Prostate gland (tissue), 2 donors: ENCODE measurements around the gene TLCD3B.

Source experiments
- CTCF ChIP-seq, 4 experiments: fragments of 200-600 bp in 2 of 4; fragments of 450-650 bp in 2 of 4; sonication (generic) in 2 of 4; IDR thresholded peaks; 1 replicate in 3 of 4; 2 replicates in 1 of 4; pipeline ENCODE4 v1.5.1; 2016 to 2019; ENCODE audit warnings: antibody characterized with exemption in 4 of 4, mild to moderate bottlenecking in 2 of 4, moderate library complexity in 2 of 4
- POLR2A ChIP-seq: fragments of 450-650 bp; IDR thresholded peaks from one replicate; pipeline ENCODE4 v1.6.1; 2016; ENCODE audit warnings: antibody characterized with exemption, mild to moderate bottlenecking
- POLR2AphosphoS5 ChIP-seq: sonication (generic); formaldehyde crosslinking; IDR thresholded peaks from one replicate; pipeline ENCODE4 v1.6.1; 2017; ENCODE audit warnings: antibody characterized with exemption

DNA sequence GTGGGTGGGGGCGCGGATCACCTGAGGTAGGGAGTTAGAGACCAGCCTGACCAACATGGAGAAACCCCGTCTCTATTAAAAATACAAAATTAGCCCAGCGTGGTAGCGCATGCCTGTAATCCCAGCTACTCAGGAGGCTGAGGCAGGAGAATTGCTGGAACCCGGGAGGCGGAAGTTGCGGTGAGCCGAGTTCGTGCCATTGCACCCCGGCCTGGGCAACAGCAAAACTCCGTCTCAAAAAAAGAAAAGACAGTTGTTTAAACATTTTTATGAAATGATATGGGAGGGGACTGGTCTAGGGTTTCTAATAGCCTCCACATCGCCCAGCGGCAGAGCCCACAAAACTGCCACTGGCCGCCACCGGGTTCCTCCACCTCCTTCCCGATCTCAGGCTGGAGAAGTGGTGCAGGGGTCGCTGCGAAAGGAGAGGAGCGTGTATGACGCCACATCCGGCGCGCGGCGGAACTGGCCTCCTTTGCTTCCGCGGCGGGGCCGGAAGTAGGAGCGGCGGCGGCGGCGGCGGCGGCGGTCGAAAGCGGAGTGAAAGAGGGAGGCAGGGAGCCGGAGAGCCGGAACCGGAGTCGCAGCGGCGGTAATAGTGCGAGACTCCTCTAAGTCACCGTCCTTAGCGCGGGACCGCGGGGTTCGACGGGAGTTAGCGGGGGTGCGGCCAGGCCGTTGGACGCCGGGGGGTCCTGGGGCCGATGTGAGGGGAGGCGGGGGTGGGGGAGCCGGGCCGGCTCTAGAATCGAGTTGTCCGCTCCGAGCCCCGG, 44.6 kb upstream of the TLCD3B start, which contains the start of gene PPP4C:
- peak in 3 of 4 experiments; percentile 10 to 35 (median 30) for TF ChIP-seq CTCF (IDR thresholded peaks at IDR 0.05)
- TF ChIP-seq POLR2A, result peak; percentile 68
- TF ChIP-seq POLR2AphosphoS5, result peak; percentile 97
